Right lobe of liver (tissue), 6 donors: Measurements from ENCODE around the gene JAG1. TPM values are rescaled to one million over a fixed set of nuclear protein-coding genes. Genes with fewer than 3 reads are reported as not detected.

Experiments
- ATAC-seq, 4 donors: fragments of 200-7000 bp; cut with Tn5 transposase; one replicate each; pipeline ENCODE4 v1.9.1; 2020; ENCODE audit warnings: mild to moderate bottlenecking in 4 of 4, moderate library complexity in 4 of 4
- DNase-seq, 3 donors: peaks; one replicate each; pipeline ENCODE4 v3.0.0-alpha.2; 2020
- H3K27ac ChIP-seq, 3 donors: fragments of 200-600 bp; one replicate each; pipeline ENCODE4 v1.8.0; 2022
- H3K27me3 ChIP-seq, 2 donors: fragments of 200-600 bp; one replicate each; pipeline ENCODE4 v1.8.0; 2022
- H3K36me3 ChIP-seq, 4 donors: fragments of 200-600 bp; sonication (generic) in 1 of 4; one replicate each; pipeline versions ENCODE4 v1.5.1 to v1.8.0; 2017 to 2022; ENCODE audit warnings: control low read depth in 1 of 4
- H3K4me1 ChIP-seq, 4 donors: fragments of 200-600 bp; sonication (generic) in 1 of 4; one replicate each; pipeline versions ENCODE4 v1.5.1 to v1.8.0; 2017 to 2022; ENCODE audit warnings: control low read depth in 1 of 4
- H3K4me3 ChIP-seq, 3 donors: fragments of 200-600 bp; one replicate each; pipeline ENCODE4 v1.8.0; 2022
- H3K9me3 ChIP-seq, 4 donors: fragments of 200-600 bp; sonication (generic) in 1 of 4; one replicate each; pipeline versions ENCODE4 v1.5.1 to v1.8.0; 2017 to 2022; ENCODE audit warnings: control low read depth in 1 of 4
- CTCF ChIP-seq, 4 donors: fragments of 200-600 bp in 3 of 4; fragments of 450-650 bp in 1 of 4; IDR thresholded peaks; one replicate each; pipeline versions ENCODE4 v1.5.1 to v1.8.0; 2016 to 2022; ENCODE audit warnings: antibody characterized with exemption in 4 of 4, mild to moderate bottlenecking in 2 of 4
- POLR2A ChIP-seq: fragments of 450-650 bp; IDR thresholded peaks from one replicate; pipeline ENCODE4 v1.6.1; 2017; ENCODE audit warnings: antibody characterized with exemption, mild to moderate bottlenecking
- WGBS: methylation state at CpG from one replicate; pipeline ENCODE4 v1.1.6; 2018; ENCODE audit warnings: low coverage, low lambda C conversion rate; ENCODE audit not compliant: insufficient coverage; ENCODE audit errors: missing lambda C conversion rate; 5-methylcytosine and 5-hydroxymethylcytosine counted together
- intact Hi-C, 2 donors: fragments of 100-400 bp; cut with DNase I; formaldehyde crosslinking; loops; one replicate each; pipeline versions ENCODE4 v1.11.2 to v1.14.1; 2022
- total RNA-seq, 6 experiments: library from RNA; depleted of rRNA in 2 of 6; stranded (reverse); fragments of >200 nt in 2 of 6; fragmentation: NEBNext Ultra II Directional in 3 of 6; extraction: Animal tissue kit (Norgen Biotek cat#: 25700) in 3 of 6; gene quantifications; one replicate each; pipeline versions ENCODE4 v1.1.0 to v1.2.4, GENCODE V29; 2016 to 2023
- donor health status: DM: no; HTN: yes; CAD: no.
- donor health status: DM: no; HTN: no; CAD: no.
- donor health status: DM: no; HTN: no; CAD: no.
- donor health status: DM: no; HTN: yes; CAD: no.
- donor health status: DM: no; HTN: yes; CAD: no.

JAG1 gene
- total RNA-seq, 6 experiments from 2014 or later = 3.1 to 8.5 (median 6.7) TPM

GRCh38 chr20:10649797-10650160 lies 24.0 kb downstream of the JAG1 start:
- H3K4me3 ChIP-seq = no peak overlapping the region
- no peaks in the 10 kb centered on the region for H3K4me1 ChIP-seq
- H3K27ac ChIP-seq = no peak overlapping the region
- TF ChIP-seq CTCF (IDR thresholded peaks at IDR 0.05) = no peak
- no peak for TF ChIP-seq POLR2A
- peaks cover 0 to 25% (median 17%) of the 10 kb centered on the region in 4 donors for H3K36me3 ChIP-seq
- intact Hi-C loops = no loop called here
- ATAC-seq (no peak), DNase-seq (no peak)
- no peaks in the 10 kb centered on the region for H3K9me3 ChIP-seq
- H3K27me3 ChIP-seq = no peaks in the 10 kb centered on the region
- 33% methylated on average over 1 of the region's 3 CpGs for WGBS

GRCh38 chr20:10649080-10649796 lies 24.6 kb downstream of the JAG1 start:
- peaks cover 0 to 25% (median 17%) of the 10 kb centered on the region in 4 donors for H3K36me3 ChIP-seq
- H3K27me3 ChIP-seq = no peaks in the 10 kb centered on the region
- no peak overlapping the region for H3K4me3 ChIP-seq
- DNase-seq (no peak), ATAC-seq (no peak)
- no peaks in the 10 kb centered on the region for H3K9me3 ChIP-seq
- TF ChIP-seq POLR2A (no peak), CTCF (IDR thresholded peaks at IDR 0.05) (no peak)
- no peak overlapping the region for H3K27ac ChIP-seq
- intact Hi-C loops = no loop called here
- WGBS = 87% methylated on average over 7 of the region's 8 CpGs
- H3K4me1 ChIP-seq = no peaks in the 10 kb centered on the region

DNA sequence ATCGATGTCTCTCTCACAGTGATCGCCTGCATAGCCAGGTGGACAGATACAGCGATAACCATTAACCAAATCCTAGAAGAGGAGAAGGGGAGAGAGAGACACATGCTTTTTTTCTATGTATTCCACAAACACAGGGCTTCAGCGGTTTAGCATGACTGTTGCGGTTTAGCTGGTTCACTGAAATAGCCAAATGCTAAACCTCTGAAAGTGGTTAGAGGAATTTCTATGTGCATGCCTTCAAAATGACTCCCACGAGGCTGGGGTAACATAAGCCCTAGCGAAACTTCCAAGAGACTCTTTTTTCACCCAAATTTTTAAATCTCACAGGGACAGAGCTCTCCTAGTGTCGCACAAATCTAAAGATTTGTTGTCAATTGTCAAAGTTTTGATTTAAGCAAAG lies 25.1 kb downstream of the JAG1 start:
- TF ChIP-seq POLR2A = no peak
- TF ChIP-seq CTCF (IDR thresholded peaks at IDR 0.05) = no peak
- no peaks in the 10 kb centered on the region for H3K4me1 ChIP-seq
- H3K4me3 ChIP-seq = no peak overlapping the region
- peaks cover 0 to 25% (median 17%) of the 10 kb centered on the region in 4 donors for H3K36me3 ChIP-seq
- no peaks in the 10 kb centered on the region for H3K9me3 ChIP-seq
- H3K27me3 ChIP-seq = no peaks in the 10 kb centered on the region
- intact Hi-C loops = no loop called here
- no peak overlapping the region for H3K27ac ChIP-seq
- no peak for DNase-seq
- WGBS = 79% methylated on average over 6 of the region's 8 CpGs
- no peak for ATAC-seq

- intact Hi-C loops = no loop called here
- Histone ChIP-seq H3K4me1 (no peaks in the 10 kb centered on the region), H3K4me3 (no peak overlapping the region), H3K36me3 (peaks cover 0 to 25% (median 17%) of the 10 kb centered on the region in 4 donors), H3K27me3 (no peaks in the 10 kb centered on the region), H3K9me3 (no peaks in the 10 kb centered on the region), H3K27ac (no peak overlapping the region)
- no peak for ATAC-seq
- 84% methylated on average over 11 of the region's 11 CpGs for WGBS
- DNase-seq = no peak
- TF ChIP-seq CTCF (IDR thresholded peaks at IDR 0.05) = no peak
- no peak for TF ChIP-seq POLR2A
These were observed 25.9 kb downstream of the JAG1 start for GRCh38 chr20:10647909-10648308.
